Activated CD8-positive, alpha-beta memory T cell treated with anti-CD3 and anti-CD28 coated beads for 48 hours (primary cell): ENCODE measurements around the gene RAD21L1.
"Not testable (repeated sequence)": the region's sequence is repeated elsewhere in the genome, so short reads cannot be mapped to it uniquely, and the experiment has no call there.

ENCODE experiments used
- DNase-seq, 3 experiments: peaks; one replicate each; pipeline ENCODE4 v3.0.0-alpha.2; 2020; ENCODE audit warnings: low read depth in 2 of 3, low spot score in 2 of 3

RAD21L1 gene

DNA sequence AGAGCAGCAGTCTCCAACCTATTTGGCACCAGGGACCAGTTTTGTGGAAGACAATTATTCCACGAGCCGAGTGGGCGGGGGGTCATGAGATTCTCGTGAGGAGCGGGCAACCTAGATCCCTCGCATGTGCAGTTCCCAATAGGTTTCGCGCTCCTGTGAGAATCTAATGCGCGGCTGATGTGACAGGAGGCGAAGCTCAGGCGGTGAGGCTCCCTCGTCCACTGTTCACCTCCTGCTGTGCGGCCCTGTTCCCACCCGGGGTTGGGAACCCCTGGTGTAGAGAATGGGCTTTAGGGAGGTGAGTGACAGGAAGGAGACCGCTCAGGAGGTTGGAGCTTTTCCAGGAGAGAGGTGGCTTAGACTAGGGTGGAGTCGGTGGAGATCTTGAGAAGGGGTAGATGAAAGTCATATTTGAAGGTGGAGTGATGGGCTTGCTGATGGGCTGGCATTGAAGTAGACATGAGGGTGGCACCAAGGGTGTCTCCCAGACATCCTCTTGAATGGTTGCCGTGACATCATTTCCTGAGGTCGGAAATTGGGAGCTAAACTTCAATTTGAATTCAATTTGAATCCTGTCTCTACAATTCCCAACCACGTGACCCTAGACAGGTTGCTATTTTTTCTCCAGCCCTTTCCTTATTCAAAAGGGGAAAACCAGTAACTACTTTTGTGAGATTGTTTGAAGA lies 1.5 kb upstream of the RAD21L1 start:
- DNase-seq, result no peak

DNA sequence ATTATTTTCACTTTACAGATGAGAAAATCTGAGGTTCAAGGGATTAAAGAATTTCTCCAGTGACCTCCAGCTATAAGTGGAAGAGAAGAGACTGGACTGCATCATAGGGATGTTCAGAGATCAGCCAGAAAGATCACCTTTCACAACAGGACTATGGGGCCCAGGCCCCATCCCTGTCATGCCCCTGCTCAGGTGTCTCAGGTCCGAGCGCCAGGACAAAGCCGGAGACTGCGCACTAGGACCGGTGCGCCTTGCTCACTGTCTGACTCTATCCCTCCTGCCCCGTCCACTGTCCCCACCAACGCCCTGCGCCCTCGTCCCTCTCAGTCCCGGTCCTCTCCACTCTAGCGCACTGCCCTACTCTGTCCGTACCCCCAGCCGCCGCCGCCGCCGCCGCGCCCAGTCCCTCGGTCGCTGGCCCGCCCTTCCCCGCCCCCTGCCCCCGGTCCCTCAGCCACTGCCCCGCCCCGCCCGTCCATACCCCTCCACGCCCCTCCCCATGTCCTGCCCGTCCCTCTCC lies 521 bp upstream of the RAD21L1 start:
- no peak for DNase-seq

GRCh38 chr20:1229541-1229940 lies 3.7 kb downstream of the RAD21L1 start:
- DNase-seq, result no peak

GRCh38 chr20:1232286-1233111 lies 6.7 kb downstream of the RAD21L1 start:
- DNase-seq, result no peak

GRCh38 chr20:1240549-1240948 lies 14.7 kb downstream of the RAD21L1 start:
- no peak for DNase-seq

GRCh38 chr20:1241456-1241855 lies 15.6 kb downstream of the RAD21L1 start:
- DNase-seq, result no peak

DNA sequence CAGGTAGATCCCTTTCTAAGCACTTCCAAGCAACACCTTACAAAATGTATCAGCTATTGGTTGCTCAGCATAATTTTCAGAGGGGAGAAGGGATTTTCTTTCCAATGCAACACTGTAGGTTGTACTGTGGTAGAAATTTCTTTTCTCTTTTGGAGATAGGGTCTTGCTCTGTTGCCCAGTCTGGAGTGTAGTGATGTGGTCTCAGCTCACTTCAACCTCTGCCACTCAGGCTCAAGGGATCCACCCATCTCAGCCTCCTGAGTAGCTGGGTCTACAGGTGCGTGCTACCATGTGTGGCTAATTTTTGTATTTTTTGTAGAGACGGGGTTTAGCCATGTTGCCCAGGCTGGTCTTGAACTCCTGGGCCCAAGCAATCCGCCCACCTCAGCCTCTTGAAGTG lies 16.3 kb downstream of the RAD21L1 start:
- no peak for DNase-seq

DNA sequence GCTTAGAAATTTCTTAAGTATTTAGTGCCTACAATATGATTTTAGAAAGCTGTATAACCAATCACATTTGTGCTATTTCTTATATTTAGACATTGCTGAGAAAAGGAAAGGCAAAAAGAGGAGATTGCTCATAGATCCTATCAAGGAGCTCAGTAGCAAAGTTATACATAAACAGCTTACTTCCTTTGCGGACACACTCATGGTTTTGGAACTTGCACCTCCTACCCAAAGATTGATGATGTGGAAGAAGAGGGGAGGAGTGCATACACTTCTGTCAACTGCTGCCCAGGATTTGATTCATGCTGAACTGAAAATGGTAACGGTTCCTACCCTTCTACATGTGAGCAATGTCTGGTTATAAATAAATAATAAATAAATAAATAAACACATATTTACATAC lies 16.7 kb downstream of the RAD21L1 start:
- DNase-seq, result no peak

DNA sequence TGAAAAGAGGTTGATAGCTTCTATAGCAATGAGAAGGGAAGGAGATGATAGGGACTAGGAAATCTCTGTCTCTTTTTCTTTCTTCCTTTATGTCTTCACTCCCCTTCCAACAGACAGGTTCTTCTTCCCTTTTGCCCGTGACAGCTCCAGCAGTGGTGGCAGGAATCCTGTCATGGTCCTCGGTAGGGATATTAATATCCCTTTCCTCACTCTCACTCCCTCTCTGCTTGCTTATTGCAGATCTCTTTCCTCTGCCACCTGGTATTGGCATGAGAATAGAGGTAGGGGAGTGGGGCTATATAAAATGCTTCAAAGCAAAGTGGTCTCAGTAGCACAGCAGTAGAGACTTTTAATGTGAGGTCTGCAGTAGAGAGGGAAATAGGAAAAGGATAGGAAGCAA lies 19.7 kb downstream of the RAD21L1 start:
- DNase-seq, result no peak

DNA sequence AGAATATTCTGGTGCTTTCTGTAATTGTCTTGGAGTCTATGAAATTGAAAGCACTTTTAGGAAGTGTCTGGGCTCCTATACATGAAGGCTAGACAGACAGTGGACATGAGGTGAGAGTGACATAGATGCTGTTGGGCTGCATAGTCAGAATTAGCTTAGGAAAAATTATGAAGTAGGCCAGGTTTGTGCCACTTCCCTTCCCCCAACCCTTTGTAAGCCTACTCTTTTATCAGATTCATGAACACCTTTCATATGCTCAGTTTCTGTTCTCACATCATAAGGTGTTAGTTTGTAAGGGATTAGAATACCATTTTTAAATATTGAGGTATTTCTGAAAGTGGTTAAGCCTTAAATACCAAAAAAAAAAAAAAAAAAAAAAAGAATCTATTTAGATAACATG lies 21.8 kb downstream of the RAD21L1 start:
- no peak for DNase-seq

GRCh38 chr20:1250282-1250681 lies 24.4 kb downstream of the RAD21L1 start:
- not testable (repeated sequence) for DNase-seq

- no peak for DNase-seq
These were observed 26.6 kb downstream of the RAD21L1 start for GRCh38 chr20:1252416-1252815.

GRCh38 chr20:1254254-1254653 lies 28.4 kb downstream of the RAD21L1 start:
- DNase-seq, result no peak

DNA sequence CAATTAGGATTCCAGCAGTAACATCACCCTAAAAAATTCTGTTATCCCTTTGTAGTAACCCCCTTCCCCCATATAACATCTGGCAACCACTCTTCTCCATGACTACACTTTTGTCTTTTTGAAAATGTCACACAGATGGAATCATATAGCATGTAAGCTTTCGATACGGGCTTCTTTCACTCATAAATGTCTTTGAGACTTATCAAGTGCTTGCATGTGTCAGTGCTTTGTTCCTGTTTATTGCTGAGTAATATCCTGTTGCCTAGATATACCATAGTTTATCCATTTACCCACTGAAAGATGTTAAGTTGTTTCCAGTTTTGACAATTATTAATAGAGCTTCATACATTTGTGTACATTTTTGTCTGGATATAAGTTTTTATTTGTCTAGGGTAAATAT lies 29.8 kb downstream of the RAD21L1 start:
- DNase-seq, result no peak

- no peak for DNase-seq
These were observed 38.0 kb downstream of the RAD21L1 start for GRCh38 chr20:1263853-1264252.

DNA sequence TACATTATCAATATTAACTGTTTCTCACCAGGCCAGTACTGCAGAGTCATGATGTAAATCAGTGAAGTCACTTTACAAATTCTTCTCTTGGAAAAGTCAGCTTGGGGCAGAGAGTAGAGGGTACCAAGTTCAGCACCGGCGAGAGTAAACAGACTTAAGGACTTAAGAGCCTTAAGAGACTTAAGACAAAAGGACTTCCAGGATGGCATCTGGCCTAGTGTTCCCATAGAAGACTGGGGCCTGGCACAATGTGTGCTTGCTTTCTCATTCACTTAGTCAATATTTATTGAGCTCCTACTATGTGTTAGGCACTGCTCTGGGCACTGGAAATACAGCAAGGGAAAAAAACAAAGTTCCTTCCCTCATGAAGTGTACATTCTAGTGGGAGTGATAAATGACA lies 38.9 kb downstream of the RAD21L1 start:
- DNase-seq, result no peak

DNA sequence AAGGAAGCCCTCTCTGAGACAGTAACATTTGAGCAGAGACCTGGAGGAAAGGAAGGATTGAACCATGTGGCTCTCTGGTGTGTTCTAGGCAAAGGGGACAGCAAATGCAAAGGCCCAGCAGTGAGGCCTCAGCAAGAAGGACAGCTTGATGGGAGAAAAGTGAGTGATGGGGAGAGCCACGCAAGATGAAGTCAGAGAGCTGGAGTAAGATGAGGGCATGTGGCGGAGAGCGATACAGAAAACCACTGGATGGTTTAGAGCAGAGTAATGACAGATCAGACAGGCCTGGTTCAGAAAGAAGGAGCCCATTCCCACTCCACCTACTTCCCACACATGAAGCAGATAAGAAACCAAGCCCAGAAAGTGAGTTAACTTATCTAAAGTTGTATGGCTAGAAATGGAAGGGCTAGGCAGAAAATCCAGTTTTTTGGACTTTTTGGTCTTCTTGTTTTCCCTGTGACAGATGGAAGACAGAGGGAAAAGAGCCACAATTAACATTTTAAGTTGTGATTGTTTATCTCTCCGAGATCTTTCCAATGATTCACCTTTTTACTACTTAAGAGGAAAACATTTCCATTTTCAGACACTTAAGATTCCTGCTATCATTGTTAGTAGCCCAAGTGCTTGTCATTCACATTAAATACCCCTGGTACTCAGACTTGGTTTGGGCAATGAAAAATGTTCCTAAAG lies 39.5 kb downstream of the RAD21L1 start:
- DNase-seq, result no peak

GRCh38 chr20:1265916-1266166 lies 40.0 kb downstream of the RAD21L1 start:
- DNase-seq, result no peak

GRCh38 chr20:1266167-1266973 lies 40.5 kb downstream of the RAD21L1 start, which contains the start of gene SNPH:
Gene SNPH, plus strand, starts transcription at chr20:1266294. Its CDS starts 29,946 bp downstream, at chr20:1296240.
- peak; percentile 38 to 53 (median 41) for DNase-seq

DNA sequence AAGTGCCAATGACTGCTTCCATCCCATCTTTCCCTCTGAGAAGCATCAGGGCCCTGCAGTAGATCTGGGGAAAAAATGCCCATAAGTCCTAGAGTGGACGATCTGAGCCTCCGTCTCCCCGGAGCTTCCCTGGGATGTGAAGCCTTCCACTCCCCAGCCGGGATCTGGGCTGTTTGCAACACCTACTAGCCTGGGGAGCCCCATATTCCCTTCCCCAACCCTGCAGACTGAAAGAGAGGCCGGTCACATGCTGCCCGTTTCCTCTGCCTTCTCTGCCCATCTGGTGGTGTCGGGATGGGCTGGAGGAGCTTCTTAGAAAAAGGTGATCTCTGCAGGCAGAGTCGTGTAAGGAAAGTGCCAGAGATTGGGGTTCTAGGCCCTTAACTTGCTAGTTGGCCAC lies 41.3 kb downstream of the RAD21L1 start:
- no peak for DNase-seq

DNA sequence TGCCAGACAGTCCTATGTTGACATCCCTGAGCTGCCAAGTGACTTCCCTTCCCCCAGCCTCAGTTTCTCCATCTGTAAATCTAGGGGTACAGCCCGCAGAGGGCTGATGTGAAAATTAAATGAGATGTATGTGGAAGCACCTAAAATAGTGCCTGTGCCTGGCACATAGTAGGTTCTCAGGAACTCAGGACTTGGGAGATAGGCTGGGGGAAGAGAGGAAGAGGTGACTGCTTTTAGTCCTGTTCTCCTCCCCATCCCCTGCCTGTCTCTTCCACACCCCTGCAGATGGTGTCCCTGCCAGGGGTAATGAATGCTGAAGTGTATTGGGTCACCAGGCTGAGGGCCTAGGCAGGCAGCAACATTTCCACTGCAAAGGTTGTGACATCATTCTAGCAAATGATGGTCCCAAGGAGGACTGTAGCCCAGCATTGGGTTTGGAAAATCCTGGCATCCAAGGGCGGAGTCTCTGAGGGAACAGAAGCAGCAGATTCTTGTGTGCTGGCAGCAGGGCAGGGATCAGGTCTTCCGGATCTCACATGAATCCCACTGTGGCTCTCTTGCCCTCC lies 42.0 kb downstream of the RAD21L1 start:
- DNase-seq, result no peak
